PFSK-1 (cell line): ENCODE measurements around the gene LRRC43.

Experiments
- FOXP2 ChIP-seq: optimal IDR thresholded peaks from 2 replicates; pipeline ENCODE3; 2011; ENCODE audit warnings: borderline replicate concordance, control low read depth, inconsistent platforms; ENCODE audit not compliant: insufficient read depth; ENCODE audit errors: extremely low read length, extremely low read depth
- POLR2AphosphoS5 ChIP-seq: IDR thresholded peaks from 2 replicates; pipeline ENCODE4 v1.6.1; 2012; ENCODE audit warnings: low read depth, mild to moderate bottlenecking, control low read depth, low read length, moderate library complexity
- REST ChIP-seq, 2 experiments: IDR thresholded peaks; 2 replicates each; pipeline versions ENCODE4 v1.6.1 to v1.8.0; 2011 to 2012; ENCODE audit warnings: low read depth in 2 of 2, low read length in 2 of 2, control low read depth in 1 of 2, inconsistent platforms in 1 of 2, mild to moderate bottlenecking in 1 of 2, moderate library complexity in 1 of 2; ENCODE audit not compliant: insufficient read depth in 1 of 2
- SIN3A ChIP-seq: IDR thresholded peaks from 2 replicates; pipeline ENCODE4 v1.6.1; 2012; ENCODE audit warnings: mild to moderate bottlenecking, low read length, moderate library complexity, borderline replicate concordance; ENCODE audit not compliant: insufficient read depth
- TAF1 ChIP-seq: IDR thresholded peaks from 2 replicates; pipeline ENCODE4 v1.6.1; 2012; ENCODE audit warnings: low read length, control low read depth, borderline replicate concordance; ENCODE audit not compliant: insufficient read depth

The LRRC43 gene

GRCh38 chr12:122145505-122146330, 37.2 kb upstream of the LRRC43 start:
- TF ChIP-seq REST (IDR thresholded peaks at IDR 0.05; ENCODE audit: insufficient read depth in 1 of 2, low read depth in 2 of 2, low read length in 2 of 2) = no peak
- TF ChIP-seq FOXP2 = no peak
- no peak for TF ChIP-seq SIN3A
- TF ChIP-seq TAF1 = no peak
- no peak for TF ChIP-seq POLR2AphosphoS5

GRCh38 chr12:122147514-122148290, 35.2 kb upstream of the LRRC43 start:
- TF ChIP-seq FOXP2 (no peak), TAF1 (no peak), POLR2AphosphoS5 (no peak), REST (IDR thresholded peaks at IDR 0.05; ENCODE audit: insufficient read depth in 1 of 2, low read depth in 2 of 2, low read length in 2 of 2) (no peak), SIN3A (no peak)

- TF ChIP-seq TAF1 (no peak), POLR2AphosphoS5 (no peak), REST (IDR thresholded peaks at IDR 0.05; ENCODE audit: insufficient read depth in 1 of 2, low read depth in 2 of 2, low read length in 2 of 2) (no peak), SIN3A (no peak), FOXP2 (no peak)
Observed at GRCh38 chr12:122148657-122149056, 34.3 kb upstream of the LRRC43 start.

- TF ChIP-seq FOXP2 (no peak), SIN3A (no peak), TAF1 (no peak), POLR2AphosphoS5 (no peak), REST (IDR thresholded peaks at IDR 0.05; ENCODE audit: insufficient read depth in 1 of 2, low read depth in 2 of 2, low read length in 2 of 2) (no peak)
Observed at GRCh38 chr12:122150127-122150681, 32.7 kb upstream of the LRRC43 start.
